ENCODE results near the gene TMEM97.
"Not testable (repeated sequence)": the region's sequence is repeated elsewhere in the genome, so short reads cannot be mapped to it uniquely, and the experiment has no call there.

TMEM97 gene

GRCh38 chr17:28338769-28339212, 19.8 kb downstream of the TMEM97 start:
- DNase-seq, result not testable (repeated sequence)

- no peak for DNase-seq
Measured at GRCh38 chr17:28339431-28339830, 20.4 kb downstream of the TMEM97 start.

GRCh38 chr17:28340374-28340773, 21.4 kb downstream of the TMEM97 start:
- no peak for DNase-seq

DNA sequence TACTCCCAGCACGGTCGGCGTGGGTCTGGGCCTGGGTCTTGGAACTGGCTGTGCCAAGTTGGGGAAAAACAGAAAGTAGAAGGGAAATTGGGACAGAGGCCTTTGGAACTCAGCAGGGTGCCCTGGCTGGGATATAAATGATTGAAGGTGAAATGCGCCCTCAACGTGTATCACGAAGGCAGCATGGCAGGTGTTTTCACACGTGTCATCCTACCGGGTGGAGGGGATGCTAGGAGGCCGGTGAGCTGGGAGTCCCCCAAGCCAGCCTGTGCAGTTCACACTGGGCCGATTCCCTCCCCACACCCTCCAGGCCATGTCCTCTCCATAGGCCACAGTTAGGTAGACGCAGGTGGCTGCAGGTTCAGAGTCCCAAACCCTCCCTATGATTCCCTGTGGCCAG, 22.5 kb downstream of the TMEM97 start:
- no peak for DNase-seq

- DNase-seq, result no peak
Measured at GRCh38 chr17:28342313-28342712, 23.3 kb downstream of the TMEM97 start.

GRCh38 chr17:28343491-28343932, 24.5 kb downstream of the TMEM97 start:
- DNase-seq, result no peak

GRCh38 chr17:28344011-28344410, 25.0 kb downstream of the TMEM97 start:
- no peak for DNase-seq

DNA sequence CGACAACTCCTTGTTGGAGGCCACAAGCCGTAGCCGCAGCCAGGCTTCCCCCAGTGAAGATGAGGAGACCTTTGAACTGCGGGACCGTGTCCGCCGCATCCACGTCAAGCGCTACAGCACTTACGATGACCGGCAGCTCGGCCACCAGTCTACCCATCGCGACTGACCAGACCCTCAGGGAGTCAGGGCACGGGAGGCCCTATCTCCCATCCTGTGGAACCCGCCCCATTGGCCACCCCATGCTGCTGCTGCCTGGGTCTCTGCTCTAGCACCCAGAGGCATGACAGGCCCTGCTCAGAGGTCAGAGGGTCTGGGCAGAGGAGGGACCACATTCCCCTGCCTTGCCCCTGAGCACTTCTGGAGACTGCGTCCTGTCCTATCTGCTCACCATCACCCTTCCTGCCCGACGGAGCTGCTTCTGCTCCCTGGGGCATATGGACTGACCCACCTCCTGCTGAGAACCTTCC, 25.5 kb downstream of the TMEM97 start:
- DNase-seq, result no peak

DNA sequence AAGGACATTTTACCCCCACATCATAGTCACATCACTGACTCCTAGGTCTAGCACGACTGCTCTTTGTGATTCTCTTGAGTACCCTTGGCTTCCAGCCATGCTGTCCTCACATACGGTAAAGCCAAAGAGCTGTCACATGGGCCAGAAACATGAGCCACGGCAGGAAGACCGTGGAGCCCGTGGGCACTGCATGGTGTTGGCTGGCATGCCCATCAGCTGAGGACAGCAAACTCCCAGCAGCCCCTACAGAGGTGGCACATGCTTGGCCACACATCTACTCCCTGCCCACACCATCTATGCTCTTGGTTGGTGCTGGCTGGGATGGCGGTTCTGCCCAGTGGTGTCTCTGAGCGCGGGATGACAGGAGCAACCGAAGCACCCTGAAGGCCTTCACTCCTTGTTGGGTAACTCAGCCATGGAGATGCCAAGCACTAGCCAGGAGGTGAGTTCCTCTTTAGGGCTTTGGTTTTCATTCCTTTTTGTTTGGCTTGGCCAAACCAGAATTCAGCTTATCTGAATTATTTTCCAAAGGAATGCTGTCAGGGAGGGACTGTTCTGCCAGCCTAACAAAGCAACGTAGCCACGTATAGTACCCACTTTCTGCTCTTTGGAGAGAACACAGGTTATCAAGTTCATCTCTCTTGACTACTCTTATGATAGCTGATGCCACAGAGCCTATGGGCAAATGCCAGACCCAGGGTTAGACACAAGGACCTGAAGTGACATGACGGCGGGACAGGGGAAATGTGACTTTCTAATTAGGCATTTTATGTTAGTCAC, 26.6 kb downstream of the TMEM97 start:
- DNase-seq, result peak; percentile 28

DNA sequence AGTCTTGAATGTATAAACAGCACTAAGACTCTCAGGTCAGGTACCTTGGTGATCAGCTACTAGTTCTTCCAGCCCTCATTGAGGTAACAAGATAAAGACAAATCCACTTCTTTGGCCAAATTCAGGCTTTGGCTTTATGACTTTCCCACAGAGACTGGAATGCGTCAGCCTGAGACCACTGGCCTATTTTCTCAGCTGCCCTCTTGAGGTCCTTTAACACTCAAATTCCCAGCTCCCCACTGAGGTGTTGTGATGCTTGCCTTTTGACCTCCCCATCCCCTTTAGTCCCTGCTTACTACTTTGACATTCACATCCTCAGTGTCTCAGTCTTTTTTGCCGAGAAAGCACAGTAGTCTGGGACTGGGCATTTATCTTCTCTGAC, 27.2 kb downstream of the TMEM97 start:
- DNase-seq, result no peak

- no peak for DNase-seq
Measured at GRCh38 chr17:28346746-28347246, 27.8 kb downstream of the TMEM97 start.

DNA sequence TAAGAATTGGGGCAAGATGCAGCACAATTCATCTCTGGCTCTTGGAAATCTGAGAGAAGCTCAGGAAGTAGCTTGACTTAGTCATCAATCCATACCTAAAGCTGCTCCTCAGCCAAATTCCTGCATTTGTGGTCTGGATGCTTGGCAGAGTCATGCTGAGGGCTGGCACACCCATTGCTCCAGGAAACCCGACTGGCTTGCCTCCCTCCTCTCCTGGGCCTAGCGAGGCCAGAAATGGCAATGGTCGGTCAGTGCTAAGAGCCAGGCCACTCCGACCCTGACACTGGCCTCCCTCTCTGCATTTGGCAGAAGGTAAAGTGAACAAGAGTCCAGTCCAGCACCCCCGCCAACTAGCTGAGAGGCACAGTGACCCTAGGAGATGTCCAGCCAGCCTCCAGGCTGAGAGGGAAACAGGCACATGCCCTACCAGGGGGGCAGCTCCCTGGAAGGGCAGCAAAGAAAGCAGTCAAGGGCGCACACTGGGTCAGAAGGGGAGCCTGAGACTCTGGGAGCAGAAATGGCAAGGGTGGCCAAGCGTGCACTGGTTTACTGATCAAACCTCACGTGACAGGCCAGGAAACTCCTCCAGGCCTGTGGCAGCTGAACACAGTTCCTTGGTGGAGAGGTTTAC, 28.4 kb downstream of the TMEM97 start:
- no peak for DNase-seq

DNA sequence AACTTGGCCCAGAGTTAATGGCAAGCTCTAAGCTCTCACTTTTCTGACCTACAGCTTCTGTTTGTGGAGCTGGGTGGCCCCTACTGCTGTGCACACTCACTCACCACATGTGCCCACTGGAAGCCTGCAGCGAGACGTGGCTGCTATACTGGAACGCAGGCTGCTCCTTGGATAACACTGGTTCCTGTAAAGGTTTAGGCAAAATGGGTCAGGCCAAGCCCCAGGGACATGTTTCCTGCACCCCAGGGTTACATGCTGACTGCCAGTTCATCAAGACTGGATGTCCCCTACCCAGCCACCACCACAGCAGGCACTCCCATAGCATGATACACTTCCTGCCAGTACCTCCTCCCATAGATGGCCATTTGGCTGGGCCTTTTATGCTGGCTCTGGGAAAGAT, 30.0 kb downstream of the TMEM97 start:
- no peak for DNase-seq

- DNase-seq, result no peak
Measured at GRCh38 chr17:28350271-28350670, 31.3 kb downstream of the TMEM97 start.

DNA sequence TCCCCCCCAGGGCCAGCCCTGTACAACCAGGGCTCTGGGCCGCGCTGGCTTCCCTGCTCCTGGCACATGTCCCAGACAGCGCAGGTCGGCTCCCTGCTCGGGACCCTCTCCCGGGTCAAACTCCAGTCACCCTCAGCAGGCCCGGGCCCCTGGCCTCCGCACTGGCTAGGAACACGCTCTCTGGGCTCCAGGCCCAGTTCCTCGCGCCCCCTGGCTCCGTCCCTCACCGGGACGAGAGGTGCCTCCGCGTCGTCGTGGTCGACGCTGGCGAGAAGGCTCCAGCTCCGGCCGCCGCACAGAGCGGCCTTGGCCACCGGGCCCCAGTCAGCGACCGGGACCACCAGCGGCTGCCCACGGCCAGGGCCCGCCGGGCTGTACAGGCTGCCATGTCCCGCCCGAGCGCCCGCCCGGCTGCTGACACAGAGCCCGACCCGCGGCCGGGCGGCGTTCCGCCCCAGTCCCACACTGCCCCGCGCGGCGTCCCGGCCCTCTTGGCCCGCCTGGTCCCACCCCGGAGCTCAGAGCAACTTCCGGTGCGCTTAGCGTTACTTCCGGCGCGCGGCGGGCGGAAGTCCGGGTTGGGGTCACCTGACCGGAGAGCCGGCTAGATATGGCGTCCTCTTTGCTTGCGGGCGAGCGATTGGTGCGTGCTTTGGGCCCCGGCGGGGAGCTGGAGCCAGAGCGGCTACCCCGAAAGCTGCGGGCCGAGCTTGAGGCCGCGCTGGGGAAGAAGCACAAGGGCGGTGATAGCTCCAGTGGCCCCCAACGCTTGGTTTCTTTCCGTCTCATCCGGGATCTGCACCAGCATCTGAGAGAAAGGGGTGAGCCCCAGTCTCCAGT, 38.3 kb downstream of the TMEM97 start, which contains the start of gene POLDIP2:
Gene POLDIP2 (minus strand): TSS at position 467 of the 840 bp plus-strand sequence. CDS start 79 bp downstream, at position 388.
- peak; percentile 86 for DNase-seq

DNA sequence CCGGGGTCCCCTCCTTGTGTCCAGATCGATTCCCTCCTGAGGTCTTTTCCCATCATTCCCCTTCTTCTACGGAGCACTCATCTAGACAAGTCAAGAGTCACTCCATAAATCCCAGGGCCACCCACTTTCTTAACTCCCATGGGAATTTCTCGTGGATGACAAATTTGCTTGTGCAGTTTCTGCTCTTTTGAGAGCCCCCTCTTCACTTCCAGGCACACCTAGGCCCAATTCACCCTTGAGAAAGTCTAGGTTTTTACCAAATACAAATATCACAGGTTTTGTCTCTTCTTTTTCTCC, 38.8 kb downstream of the TMEM97 start:
- DNase-seq, result no peak

DNA sequence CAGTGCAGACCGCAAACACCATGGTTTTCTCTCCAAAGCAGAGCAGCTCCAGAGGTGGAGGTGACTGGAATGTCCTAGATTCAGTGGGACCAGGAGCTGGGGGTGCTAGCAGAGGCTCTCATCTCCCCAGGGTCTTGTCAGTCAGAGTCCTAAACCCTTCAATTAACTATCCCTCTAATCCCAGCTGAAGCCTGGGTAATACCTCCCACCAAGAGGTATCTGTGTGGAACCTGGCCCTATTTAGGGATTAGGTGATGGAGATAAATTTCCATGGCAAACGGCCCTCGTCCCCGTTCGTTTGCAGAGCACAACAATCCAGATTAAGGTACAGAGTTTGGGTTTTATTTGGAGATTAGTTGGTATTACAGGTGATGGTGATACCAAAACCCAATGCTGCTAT, 44.2 kb downstream of the TMEM97 start:
- no peak for DNase-seq

DNA sequence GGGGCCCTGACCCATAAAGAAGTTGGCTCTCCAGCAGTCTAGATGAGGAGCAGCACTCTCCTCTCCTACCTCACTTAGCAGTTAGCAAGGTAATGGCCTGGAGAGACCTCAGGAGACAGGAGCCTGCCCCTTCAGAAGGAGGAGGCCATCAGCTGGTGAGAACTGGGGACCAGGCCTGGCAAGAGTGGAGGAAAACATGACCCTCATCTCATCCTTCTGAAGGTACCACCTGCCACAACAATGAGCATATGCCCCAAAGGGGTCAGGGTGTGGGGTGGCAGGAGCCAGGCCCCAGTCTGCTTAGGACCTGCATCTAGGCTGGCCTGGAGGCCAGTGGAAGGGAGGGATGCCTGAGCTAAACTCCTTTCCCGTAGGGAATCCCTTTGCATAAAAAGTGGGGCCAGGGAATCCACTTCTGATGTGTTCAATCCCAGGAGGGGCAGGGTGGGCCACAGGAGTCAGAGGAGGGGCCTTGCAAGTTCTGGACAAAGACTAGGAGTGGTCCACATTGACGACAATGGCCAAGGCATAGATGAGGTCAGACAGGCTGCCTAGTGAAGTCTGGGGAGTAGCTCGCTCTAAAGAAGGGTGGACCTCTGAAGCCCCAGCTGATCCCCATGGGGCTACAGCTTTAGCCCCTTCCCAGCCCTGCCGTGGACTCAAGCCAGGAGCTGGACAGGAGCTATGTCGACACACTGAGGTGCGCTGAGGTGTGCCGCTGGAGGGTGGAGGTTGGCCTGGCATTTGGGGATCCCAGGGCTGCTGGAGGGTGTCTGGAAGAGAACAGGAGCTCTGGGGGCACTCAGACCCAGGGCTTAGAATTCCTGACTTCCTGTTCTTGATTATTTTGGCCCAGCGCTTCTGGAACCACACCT, 45.0 kb downstream of the TMEM97 start:
- DNase-seq, result no peak

DNA sequence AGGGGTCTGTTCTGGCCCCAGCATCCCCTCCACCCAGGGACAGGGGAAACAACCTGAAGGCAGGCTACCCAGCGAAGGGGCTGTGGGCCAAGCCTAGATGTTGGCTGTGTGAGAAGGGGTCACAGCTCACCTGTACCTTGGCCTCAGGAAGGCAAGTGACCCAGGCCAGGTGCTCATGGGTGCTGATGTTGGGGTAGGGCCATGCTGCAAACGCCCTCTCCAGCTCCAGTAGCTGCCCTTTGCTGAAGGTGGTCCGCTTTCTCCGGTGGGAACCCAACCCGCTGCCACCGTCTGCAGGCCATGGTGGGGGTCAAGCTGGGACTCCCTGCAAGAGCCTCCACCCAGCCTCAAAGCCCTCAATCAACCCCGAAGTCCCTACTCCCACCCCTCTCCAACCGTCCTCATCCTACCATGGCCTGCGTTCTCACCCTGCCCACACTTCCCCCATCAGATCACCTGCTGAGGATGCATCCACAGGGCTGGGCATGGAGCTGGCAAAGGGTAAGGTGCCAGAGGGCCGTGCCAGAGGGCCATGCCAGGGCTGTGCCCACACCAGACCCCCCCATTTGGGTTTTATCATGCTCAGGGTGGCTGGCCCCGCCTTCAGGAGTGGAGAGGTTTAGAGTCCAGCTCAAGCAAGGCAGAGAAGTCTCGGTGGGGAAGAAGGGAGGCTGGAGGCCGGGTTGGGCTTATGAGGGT, 45.8 kb downstream of the TMEM97 start, which contains the start of gene SEBOX:
Gene SEBOX (minus strand): TSS at position 535 of the 699 bp plus-strand sequence. CDS start 48 bp downstream, at position 487.
- no peak for DNase-seq

- DNase-seq, result no peak
Measured at GRCh38 chr17:28365487-28365886, 46.5 kb downstream of the TMEM97 start.

- DNase-seq, result no peak
Measured at GRCh38 chr17:28366605-28367004, 47.6 kb downstream of the TMEM97 start.

All from NCI-H1105 (cell line).